Fibroblast of pulmonary artery (primary cell): Measurements from ENCODE around the gene HSPA8.
"Not testable (repeated sequence)": the region's sequence is repeated elsewhere in the genome, so short reads cannot be mapped to it uniquely, and the experiment has no call there.

Experiments used
- DNase-seq: peaks from one replicate; pipeline ENCODE4 v3.0.0-alpha.2; 2010; ENCODE audit warnings: low read depth
- H3K4me3 ChIP-seq: replicated peaks from 2 replicates; pipeline ENCODE4 v1.5.1; 2011; ENCODE audit warnings: low read depth, mild to moderate bottlenecking, control low read depth, low read length, moderate library complexity
- TF ChIP-seq, protein P1 (sequence below): IDR thresholded peaks from 2 replicates; pipeline ENCODE4 v1.5.1; 2011; ENCODE audit warnings: mild to moderate bottlenecking, control low read depth, low read length, inconsistent platforms; ENCODE audit errors: missing control alignments

The HSPA8 gene

DNA sequence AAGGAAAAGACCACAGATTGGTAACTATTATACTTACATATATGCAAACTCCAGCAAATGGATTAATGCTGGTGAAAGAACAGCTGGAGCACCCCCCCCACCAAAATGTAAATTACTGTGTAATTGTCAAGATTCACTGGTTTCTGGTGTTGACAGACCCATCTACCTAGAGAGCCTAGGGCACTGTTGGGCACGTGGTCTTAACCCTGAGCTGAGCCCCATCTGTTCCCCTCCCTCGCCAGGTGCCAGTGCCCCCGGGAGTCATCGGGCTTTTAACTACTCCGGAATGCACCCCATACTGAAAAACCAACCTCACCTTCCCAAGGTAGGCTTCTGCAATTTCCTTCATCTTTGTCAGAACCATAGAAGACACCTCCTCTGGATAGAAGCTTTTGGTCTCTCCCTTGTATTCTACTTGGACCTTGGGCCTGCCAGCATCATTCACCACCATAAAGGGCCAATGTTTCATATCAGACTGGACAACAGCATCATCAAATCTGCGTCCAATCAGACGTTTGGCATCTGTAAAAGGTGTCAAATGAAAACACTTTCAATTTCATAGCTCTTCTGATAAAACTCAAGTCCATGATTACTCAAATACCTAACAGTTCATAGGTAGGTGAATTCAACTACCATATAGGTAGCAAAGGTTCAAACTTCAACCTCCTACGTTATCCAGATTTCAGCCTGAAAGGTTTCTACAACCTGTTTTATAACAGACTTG lies 1.5 kb downstream of the HSPA8 start:
- peak overlapping the region; percentile 96 for H3K4me3 ChIP-seq
- TF ChIP-seq, protein P1, sequence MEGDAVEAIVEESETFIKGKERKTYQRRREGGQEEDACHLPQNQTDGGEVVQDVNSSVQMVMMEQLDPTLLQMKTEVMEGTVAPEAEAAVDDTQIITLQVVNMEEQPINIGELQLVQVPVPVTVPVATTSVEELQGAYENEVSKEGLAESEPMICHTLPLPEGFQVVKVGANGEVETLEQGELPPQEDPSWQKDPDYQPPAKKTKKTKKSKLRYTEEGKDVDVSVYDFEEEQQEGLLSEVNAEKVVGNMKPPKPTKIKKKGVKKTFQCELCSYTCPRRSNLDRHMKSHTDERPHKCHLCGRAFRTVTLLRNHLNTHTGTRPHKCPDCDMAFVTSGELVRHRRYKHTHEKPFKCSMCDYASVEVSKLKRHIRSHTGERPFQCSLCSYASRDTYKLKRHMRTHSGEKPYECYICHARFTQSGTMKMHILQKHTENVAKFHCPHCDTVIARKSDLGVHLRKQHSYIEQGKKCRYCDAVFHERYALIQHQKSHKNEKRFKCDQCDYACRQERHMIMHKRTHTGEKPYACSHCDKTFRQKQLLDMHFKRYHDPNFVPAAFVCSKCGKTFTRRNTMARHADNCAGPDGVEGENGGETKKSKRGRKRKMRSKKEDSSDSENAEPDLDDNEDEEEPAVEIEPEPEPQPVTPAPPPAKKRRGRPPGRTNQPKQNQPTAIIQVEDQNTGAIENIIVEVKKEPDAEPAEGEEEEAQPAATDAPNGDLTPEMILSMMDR, result no peak
- DNase-seq, result no peak

DNA sequence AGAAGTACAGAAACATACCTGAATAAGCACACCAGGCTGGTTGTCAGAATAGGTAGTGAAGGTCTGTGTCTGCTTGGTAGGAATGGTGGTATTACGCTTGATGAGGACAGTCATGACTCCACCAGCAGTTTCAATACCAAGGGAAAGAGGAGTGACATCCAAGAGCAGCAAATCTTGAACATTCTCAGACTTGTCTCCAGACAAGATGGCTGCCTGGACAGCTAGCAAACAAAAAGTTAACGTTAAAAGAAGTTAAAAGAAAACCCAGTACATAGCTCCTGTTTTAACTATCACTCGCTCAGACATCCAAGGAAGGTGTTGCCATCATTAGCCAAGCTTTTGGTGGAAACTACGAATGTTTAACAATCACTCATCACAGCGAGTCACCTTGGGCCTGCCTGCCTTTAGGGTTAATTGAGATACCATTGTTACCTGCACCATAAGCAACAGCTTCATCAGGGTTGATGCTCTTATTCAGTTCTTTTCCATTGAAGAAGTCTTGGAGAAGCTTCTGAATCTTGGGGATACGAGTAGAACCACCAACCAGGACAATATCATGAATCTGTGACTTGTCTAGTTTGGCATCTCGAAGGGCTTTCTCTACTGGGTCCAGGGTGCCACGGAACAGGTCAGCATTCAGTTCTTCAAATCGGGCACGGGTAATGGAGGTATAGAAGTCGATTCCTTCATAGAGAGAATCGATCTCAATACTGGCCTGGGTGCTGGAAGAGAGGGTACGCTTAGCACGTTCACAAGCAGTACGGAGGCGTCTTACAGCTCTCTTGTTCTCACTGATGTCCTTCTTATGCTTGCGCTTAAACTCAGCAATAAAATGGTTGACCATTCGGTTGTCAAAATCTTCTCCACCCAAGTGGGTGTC lies 2.7 kb downstream of the HSPA8 start:
- DNase-seq, result not testable (repeated sequence)
- peak overlapping the region; percentile 96 for H3K4me3 ChIP-seq

DNA sequence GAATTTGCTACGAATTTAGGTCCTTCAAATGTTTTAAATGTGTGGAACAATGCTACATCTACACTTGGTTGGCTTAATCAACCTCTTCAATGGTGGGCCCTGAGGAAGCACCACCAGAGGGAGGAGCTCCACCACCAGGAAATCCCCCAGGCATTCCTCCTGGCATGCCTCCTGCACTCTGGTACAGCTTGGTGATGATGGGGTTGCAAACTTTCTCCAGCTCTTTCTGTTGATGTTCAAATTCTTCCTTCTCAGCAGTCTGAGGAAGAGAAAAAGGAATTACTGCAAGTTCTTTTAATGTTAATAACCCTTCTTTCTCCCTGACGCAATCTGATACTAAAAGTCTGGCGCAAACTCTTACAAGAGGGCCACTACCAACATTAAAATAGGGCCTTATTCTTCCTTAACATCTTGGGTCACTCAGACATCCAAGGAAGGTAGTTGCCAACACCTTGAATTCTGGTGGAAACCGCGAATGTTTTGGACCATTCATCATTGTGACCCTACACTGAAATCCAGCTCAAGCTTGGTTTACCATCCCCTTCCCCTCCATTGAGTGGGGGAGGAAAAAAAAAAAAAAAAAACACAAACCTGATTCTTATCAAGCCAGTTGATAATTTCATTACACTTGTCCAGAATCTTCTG lies 4.2 kb downstream of the HSPA8 start:
- DNase-seq, result no peak
- H3K4me3 ChIP-seq, result no peak overlapping the region
- TF ChIP-seq, protein P1, result no peak

DNA sequence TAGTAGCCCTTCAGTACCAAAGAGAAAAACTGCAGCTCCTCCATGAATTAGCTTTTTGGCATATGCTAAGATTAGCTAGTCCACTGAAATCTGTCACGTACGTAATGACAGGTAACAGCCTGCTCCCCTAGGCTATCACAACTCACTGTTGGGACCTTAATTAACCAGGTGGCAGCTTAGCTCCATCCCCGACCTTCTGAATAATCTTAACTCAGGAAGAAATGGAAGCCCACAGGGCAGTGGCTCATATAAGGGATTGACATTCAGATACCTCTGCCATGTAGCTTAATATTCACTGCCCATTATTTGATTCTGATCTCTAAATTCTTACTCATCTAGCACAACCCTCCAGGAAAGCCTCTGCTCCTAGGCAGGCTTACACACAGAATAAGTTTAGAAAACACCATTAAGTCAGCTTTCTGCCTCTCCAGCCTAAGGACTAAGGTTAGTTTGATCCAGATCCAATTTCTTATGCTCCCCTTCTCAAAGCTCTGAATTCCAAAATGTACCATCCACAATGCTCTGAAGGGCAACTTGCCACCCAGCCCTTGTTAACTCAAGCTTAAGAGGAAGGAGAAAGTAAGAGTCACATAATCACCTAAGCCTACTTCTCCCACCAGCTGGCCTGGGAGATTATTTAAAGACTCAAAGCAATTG lies 5.0 kb downstream of the HSPA8 start:
- DNase-seq, result no peak
- TF ChIP-seq, protein P1, result no peak
- H3K4me3 ChIP-seq, result no peak overlapping the region

DNA sequence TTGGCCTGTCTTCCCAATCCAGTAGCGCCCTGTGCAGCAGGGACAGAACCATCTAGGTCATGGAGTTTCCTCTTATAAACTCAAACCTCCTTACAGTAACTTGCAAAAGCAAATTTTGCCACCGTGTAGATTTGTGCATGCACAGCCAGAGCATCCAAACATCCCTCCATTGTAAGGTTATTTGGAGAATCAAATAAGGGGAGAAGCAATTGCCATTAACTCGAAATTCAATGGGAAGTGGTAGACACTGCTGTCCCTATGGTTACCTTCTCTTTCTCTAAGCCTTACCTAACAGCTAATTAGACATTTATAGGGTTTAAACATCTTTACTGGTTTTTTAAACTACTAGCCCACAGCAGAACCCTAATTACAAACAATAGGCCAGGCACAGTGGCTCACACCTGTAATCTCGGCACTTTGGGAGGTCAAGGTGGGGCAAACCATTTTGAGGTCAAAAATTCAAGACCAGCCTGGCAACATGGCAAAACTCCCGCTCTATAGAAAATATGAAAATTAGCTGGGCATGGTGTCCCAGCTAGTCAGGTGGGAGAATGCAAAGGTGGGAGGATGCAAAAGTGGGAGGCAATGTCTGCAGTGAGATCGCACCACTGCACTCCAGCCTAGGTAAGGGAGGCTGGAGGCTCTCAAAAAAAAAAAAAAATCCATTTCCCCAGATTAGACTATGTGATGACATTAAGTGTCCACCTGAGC lies 6.6 kb downstream of the HSPA8 start:
- DNase-seq, result no peak
- no peak overlapping the region for H3K4me3 ChIP-seq
- TF ChIP-seq, protein P1, result no peak

DNA sequence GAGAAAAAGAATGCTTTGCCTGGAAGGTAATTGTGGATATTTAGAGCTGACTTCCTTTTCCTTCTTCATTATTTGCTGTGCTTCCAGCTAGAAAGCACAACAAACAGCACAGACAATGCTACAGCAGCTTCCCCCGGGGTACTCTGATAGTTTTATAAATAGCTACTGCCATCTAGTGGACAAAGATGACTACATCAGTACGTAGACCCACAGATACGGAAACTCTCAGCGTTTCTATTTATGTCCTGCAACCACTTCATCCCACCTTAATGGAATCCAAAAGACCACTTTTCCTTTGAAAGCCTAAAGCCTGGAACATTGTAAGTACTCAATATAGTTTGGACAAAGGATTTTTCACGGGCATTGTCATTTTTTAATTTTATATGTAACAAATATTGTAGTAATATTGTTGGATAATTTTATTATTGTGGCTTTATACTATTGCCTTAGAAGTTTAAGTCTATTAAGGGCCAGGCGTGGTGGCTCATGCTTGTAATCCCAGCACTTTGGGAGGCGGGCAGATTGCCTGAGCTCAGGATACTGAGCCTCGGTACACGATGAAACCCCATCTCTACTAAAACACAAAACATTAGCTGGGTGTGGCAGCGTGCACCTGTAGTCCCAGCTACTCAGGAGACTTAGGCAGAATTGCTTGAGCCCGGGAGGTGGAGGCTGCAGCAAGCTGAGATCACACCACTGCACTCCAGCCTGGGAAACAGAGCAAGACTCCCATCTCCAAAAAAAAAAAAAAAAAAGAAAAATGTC lies 7.5 kb downstream of the HSPA8 start:
- H3K4me3 ChIP-seq, result no peak overlapping the region
- TF ChIP-seq, protein P1, result peak; percentile 68
- DNase-seq, result peak; percentile 83
